CD14-positive monocyte (primary cell): Measurements from ENCODE around the gene NENF. TPM values are rescaled to one million over a fixed set of nuclear protein-coding genes. Genes with fewer than 3 reads are reported as not detected.

Source experiments
- DNase-seq, 3 donors: peaks; one replicate each; pipeline ENCODE4 v3.0.0-alpha.2; 2011 to 2022
- H2AFZ ChIP-seq: 2 replicates; pipeline ENCODE4 v1.6.0; 2012; ENCODE audit warnings: mild to moderate bottlenecking, low read depth, low read length, inconsistent platforms; ENCODE audit not compliant: insufficient read depth, poor library complexity, severe bottlenecking
- H3K27ac ChIP-seq, 2 donors: 1 replicate in 1 of 2; 2 replicates in 1 of 2; pipeline ENCODE4 v1.5.1; 2012 to 2013; ENCODE audit warnings: low read length in 2 of 2, control low read depth in 1 of 2, inconsistent platforms in 1 of 2, low read depth in 1 of 2, mild to moderate bottlenecking in 1 of 2
- H3K27me3 ChIP-seq, 2 donors: one replicate each; pipeline versions ENCODE4 v1.6.0 to v1.6.1; 2011 to 2013; ENCODE audit warnings: low read length in 2 of 2; ENCODE audit not compliant: control insufficient read depth in 2 of 2, insufficient read depth in 2 of 2
- H3K36me3 ChIP-seq, 2 donors: replicated peaks in 1 of 2; 1 replicate in 1 of 2; 2 replicates in 1 of 2; pipeline versions ENCODE4 v1.5.1 to v1.6.1; 2012 to 2013; ENCODE audit warnings: low read length in 2 of 2, control low read depth in 1 of 2, inconsistent platforms in 1 of 2, mild to moderate bottlenecking in 1 of 2; ENCODE audit not compliant: insufficient read depth in 2 of 2, control insufficient read depth in 1 of 2
- H3K4me1 ChIP-seq, 2 donors: 1 replicate in 1 of 2; 2 replicates in 1 of 2; pipeline versions ENCODE4 v1.5.1 to v1.6.1; 2012 to 2013; ENCODE audit warnings: low read length in 2 of 2, control low read depth in 1 of 2, inconsistent platforms in 1 of 2, mild to moderate bottlenecking in 1 of 2, moderate library complexity in 1 of 2; ENCODE audit not compliant: insufficient read depth in 2 of 2, control insufficient read depth in 1 of 2
- H3K4me2 ChIP-seq: replicated peaks from 2 replicates; pipeline ENCODE3; 2012; ENCODE audit warnings: low read length, moderate library complexity, mild to moderate bottlenecking; ENCODE audit not compliant: poor library complexity, severe bottlenecking; ENCODE audit errors: extremely low read depth
- H3K4me3 ChIP-seq, 3 experiments: fragments of 200-600 bp in 1 of 3; sonication (generic) in 1 of 3; replicated peaks in 1 of 3; 1 replicate in 2 of 3; 2 replicates in 1 of 3; pipeline ENCODE4 v1.5.1; 2011 to 2013; ENCODE audit warnings: low read length in 3 of 3, mild to moderate bottlenecking in 3 of 3, control low read depth in 2 of 3, low read depth in 2 of 3, inconsistent platforms in 1 of 3, moderate library complexity in 1 of 3
- H3K79me2 ChIP-seq: 2 replicates; pipeline ENCODE4 v1.6.0; 2012; ENCODE audit warnings: mild to moderate bottlenecking, control low read depth, inconsistent platforms, low read length, moderate library complexity; ENCODE audit not compliant: insufficient read depth
- H3K9ac ChIP-seq: 2 replicates; pipeline ENCODE4 v1.6.0; 2017; ENCODE audit warnings: low read length, mild to moderate bottlenecking; ENCODE audit not compliant: insufficient read depth, poor library complexity, severe bottlenecking
- H3K9me3 ChIP-seq, 2 donors: replicated peaks in 1 of 2; 1 replicate in 1 of 2; 2 replicates in 1 of 2; pipeline versions ENCODE4 v1.5.1 to v1.6.1; 2012 to 2013; ENCODE audit warnings: low read length in 2 of 2, control low read depth in 1 of 2; ENCODE audit not compliant: control insufficient read depth in 1 of 2, insufficient read depth in 1 of 2
- H4K20me1 ChIP-seq: 2 replicates; pipeline ENCODE4 v1.6.0; 2012; ENCODE audit warnings: mild to moderate bottlenecking, low read length, control low read depth, moderate library complexity; ENCODE audit not compliant: insufficient read depth
- H3K27ac Mint-ChIP-seq, 7 donors: one replicate each; pipeline ENCODE4 v1.8.0; 2020; ENCODE audit warnings: mild to moderate bottlenecking in 7 of 7, mixed read lengths in 7 of 7, moderate library complexity in 6 of 7, inconsistent platforms in 2 of 7
- H3K27me3 Mint-ChIP-seq, 3 donors: one replicate each; pipeline ENCODE4 v1.8.0; 2021 to 2022; ENCODE audit warnings: low read depth in 3 of 3, mild to moderate bottlenecking in 3 of 3, mixed read lengths in 3 of 3, moderate library complexity in 3 of 3, inconsistent platforms in 1 of 3
- H3K36me3 Mint-ChIP-seq, 2 donors: one replicate each; pipeline ENCODE4 v1.8.0; 2020; ENCODE audit warnings: mixed read lengths in 2 of 2, inconsistent platforms in 1 of 2, mild to moderate bottlenecking in 1 of 2
- H3K4me1 Mint-ChIP-seq: one replicate; pipeline ENCODE4 v1.8.0; 2020; ENCODE audit warnings: mild to moderate bottlenecking, mixed read lengths
- H3K4me3 Mint-ChIP-seq, 2 donors: one replicate each; pipeline ENCODE4 v1.8.0; 2020; ENCODE audit warnings: mild to moderate bottlenecking in 2 of 2, mixed read lengths in 2 of 2, moderate library complexity in 1 of 2
- H3K9me3 Mint-ChIP-seq, 7 donors: one replicate each; pipeline ENCODE4 v1.8.0; 2020 to 2022; ENCODE audit warnings: mixed read lengths in 7 of 7, mild to moderate bottlenecking in 6 of 7, moderate library complexity in 6 of 7, inconsistent platforms in 2 of 7
- WGBS: methylation state at CpG from one replicate; pipeline ENCODE4 v1.1.5; 2013; ENCODE audit warnings: missing lambda C conversion rate; ENCODE audit not compliant: insufficient coverage; 5-methylcytosine and 5-hydroxymethylcytosine counted together
- intact Hi-C, 2 donors: fragments of 100-400 bp; cut with micrococcal nuclease; formaldehyde crosslinking; loops; one replicate each; pipeline versions ENCODE4 v1.15.0 to v1.15.1; 2023
- polyA plus RNA-seq, 3 donors: library from polyadenylated mRNA; depleted of rRNA in 1 of 3; unstranded in 2 of 3; stranded (reverse) in 1 of 3; fragments of 300-500 nt in 2 of 3; fragments of >200 nt in 1 of 3; fragmentation: Illumina TruSeq in 2 of 3; gene quantifications; 1 replicate in 2 of 3; 2 replicates in 1 of 3; pipeline ENCODE4 v1.2.3, GENCODE V29; 2012 to 2021
- TF ChIP-seq, protein P1 (sequence below): fragments of 200-600 bp; IDR thresholded peaks from one replicate; pipeline ENCODE4 v1.8.0; 2022; ENCODE audit warnings: antibody characterized with exemption, mild to moderate bottlenecking

The NENF gene
- polyA plus RNA-seq, 3 donors = 9.7 to 56.4 (median 42.3) TPM

DNA sequence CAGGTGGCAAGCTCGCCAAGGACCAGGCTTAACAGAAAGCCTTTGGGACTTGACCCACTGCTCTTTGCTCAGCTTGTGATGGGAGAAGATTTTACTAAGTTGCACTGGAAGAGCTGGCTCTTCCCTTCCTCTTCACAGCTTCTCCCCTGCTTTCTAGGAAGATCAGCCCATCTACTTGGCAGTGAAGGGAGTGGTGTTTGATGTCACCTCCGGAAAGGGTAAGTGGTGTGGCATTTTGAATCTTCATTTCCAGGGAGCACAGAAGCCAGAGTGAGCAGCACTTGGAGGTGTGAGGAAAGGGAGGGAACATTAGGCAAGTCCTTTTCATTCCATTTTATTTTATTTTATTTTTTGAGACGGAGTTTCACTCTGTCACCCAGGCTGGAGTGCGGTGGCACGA, 9.7 kb downstream of the NENF start:
- H3K4me3 Mint-ChIP-seq = no peak overlapping the region
- H3K36me3 Mint-ChIP-seq = peaks cover 14 to 15% of the 10 kb centered on the region in 2 donors
- 100% methylated on average over 2 of the region's 5 CpGs for WGBS

DNA sequence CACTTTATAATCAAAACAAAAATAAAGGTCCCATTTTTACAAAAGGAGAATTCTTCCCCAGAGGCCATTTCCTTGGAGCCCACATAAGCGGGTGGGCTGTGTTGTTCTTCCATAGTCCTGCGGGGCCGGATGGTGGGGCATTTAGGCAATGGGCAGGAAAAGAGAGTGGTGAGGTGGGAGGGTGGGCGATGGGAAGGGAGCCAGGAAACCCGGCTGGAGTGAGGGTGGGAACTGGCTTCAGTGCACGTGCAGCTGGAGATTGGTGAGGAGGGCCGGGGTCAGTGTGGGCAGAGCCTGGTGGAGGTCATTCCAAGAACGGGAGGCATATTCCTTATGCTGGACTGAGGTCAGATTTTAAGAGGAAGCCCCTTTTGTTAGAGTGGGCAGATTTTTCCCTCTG, 13.6 kb downstream of the NENF start:
- Mint-ChIP-seq H3K27me3 (no peaks in the 10 kb centered on the region), H3K9me3 (no peaks in the 10 kb centered on the region), H3K36me3 (peaks cover 14 to 15% of the 10 kb centered on the region in 2 donors), H3K4me3 (no peak overlapping the region), H3K4me1 (peaks cover 4% of the 10 kb centered on the region), H3K27ac (peak overlapping the region in 3 of 7 donors; percentile 6 to 72 (median 55))
- TF ChIP-seq, protein P1, sequence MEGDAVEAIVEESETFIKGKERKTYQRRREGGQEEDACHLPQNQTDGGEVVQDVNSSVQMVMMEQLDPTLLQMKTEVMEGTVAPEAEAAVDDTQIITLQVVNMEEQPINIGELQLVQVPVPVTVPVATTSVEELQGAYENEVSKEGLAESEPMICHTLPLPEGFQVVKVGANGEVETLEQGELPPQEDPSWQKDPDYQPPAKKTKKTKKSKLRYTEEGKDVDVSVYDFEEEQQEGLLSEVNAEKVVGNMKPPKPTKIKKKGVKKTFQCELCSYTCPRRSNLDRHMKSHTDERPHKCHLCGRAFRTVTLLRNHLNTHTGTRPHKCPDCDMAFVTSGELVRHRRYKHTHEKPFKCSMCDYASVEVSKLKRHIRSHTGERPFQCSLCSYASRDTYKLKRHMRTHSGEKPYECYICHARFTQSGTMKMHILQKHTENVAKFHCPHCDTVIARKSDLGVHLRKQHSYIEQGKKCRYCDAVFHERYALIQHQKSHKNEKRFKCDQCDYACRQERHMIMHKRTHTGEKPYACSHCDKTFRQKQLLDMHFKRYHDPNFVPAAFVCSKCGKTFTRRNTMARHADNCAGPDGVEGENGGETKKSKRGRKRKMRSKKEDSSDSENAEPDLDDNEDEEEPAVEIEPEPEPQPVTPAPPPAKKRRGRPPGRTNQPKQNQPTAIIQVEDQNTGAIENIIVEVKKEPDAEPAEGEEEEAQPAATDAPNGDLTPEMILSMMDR = no peak
- Histone ChIP-seq H3K27me3 (no peaks in the 10 kb centered on the region), H3K4me3 (no peak overlapping the region), H3K36me3 (peaks cover 2 to 15% of the 10 kb centered on the region in 2 donors), H3K4me1 (no peaks in the 10 kb centered on the region), H3K4me2 (no peak overlapping the region), H2AFZ (no peak overlapping the region), H3K9me3 (no peaks in the 10 kb centered on the region), H3K9ac (no peak overlapping the region), H3K79me2 (no peaks in the 10 kb centered on the region), H4K20me1 (no peaks in the 10 kb centered on the region), H3K27ac (no peak overlapping the region)
- WGBS = 92% methylated on average over 8 of the region's 8 CpGs
- no peak for DNase-seq
- intact Hi-C loops = no loop called here

More for the DNA sequence above, 9.7 kb downstream of the NENF start:
- Histone ChIP-seq H3K4me3 (no peak overlapping the region), H3K9ac (no peak overlapping the region), H4K20me1 (no peaks in the 10 kb centered on the region), H3K79me2 (no peaks in the 10 kb centered on the region), H3K9me3 (no peaks in the 10 kb centered on the region), H2AFZ (no peak overlapping the region), H3K27me3 (no peaks in the 10 kb centered on the region), H3K27ac (no peak overlapping the region), H3K36me3 (peaks cover 2 to 15% of the 10 kb centered on the region in 2 donors), H3K4me2 (no peak overlapping the region), H3K4me1 (no peaks in the 10 kb centered on the region)
- Mint-ChIP-seq H3K27me3 (no peaks in the 10 kb centered on the region), H3K4me1 (peaks cover 2% of the 10 kb centered on the region), H3K9me3 (no peaks in the 10 kb centered on the region), H3K27ac (peak overlapping the region in 1 of 7 donors; percentile 50)
- intact Hi-C loops = no loop called here
- no peak for DNase-seq
- TF ChIP-seq, protein P1 = no peak
